ENCODE measurements around the gene PABPC3. TPM values are rescaled to one million over a fixed set of nuclear protein-coding genes. Genes with fewer than 3 reads are reported as not detected.

The PABPC3 gene
- total RNA-seq, 1 experiment from 2014 or later = 0.39 TPM

DNA sequence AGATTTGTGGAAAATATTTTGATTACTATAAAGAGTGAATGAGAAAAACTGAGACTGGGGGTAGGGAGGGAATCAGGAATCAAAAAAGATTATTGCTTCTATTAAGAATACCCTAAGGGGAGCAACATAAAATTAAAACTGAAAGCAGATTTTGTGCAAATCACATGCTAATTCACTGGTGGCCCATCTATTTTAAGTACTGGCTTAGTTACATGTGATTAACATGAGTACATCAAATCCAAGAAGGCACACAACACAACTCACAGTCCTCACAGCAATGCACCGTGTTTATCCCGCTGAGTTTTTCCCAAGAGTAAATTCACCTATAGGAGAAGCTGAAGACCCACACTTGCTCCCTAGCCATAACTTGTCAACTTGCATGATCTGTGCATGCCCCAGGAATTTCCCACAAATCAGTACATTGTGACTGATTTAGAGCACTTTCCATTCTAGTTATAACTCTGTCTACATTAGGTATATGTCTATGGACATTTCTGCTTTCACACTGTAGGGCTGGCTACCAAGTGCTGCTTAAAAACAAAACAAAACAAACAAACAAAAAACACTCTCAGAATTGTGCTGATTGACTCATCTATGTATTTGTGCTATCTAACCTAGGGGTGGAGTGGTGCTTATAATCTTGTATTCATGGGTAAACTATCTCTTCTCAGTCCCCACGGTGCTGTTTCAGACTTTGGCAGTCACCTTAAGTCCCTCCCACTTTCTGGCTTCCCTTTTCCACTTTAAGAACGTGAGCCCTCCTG is 51.9 kb downstream of the PABPC3 start:
- H3K4me3 ChIP-seq = no peak overlapping the region
- H4K20me1 ChIP-seq (ENCODE audit: insufficient read depth) = no peaks in the 10 kb centered on the region
- no peaks in the 10 kb centered on the region for H3K9me2 ChIP-seq (ENCODE audit: insufficient read depth)
- H2AFZ ChIP-seq = no peak overlapping the region
- ChIA-PET POLR2A (ENCODE audit: unreplicated experiment) (no interaction called here), CTCF (no interaction called here)
- H3F3A ChIP-seq (ENCODE audit: insufficient read depth, low read depth) = no peaks in the 10 kb centered on the region
- no peaks in the 10 kb centered on the region for H3K36me3 ChIP-seq (ENCODE audit: low read depth)
- H3K4me1 ChIP-seq (replicated peaks; ENCODE audit: insufficient read depth) = no peaks in the 10 kb centered on the region
- H3K27me3 ChIP-seq (ENCODE audit: insufficient read depth, low read depth) = peaks cover 65% of the 10 kb centered on the region
- DNase-seq = no peak
- intact Hi-C loops (cut with micrococcal nuclease; ENCODE audit: unreplicated experiment) = no loop called here
- peaks cover 1% of the 10 kb centered on the region; the same call in 1 of the 2 replicates for H3K9me3 ChIP-seq (ENCODE audit: insufficient read depth, low read depth)
- BruUV-seq (replicated peaks) = no TSS peak
- no peak overlapping the region for H3K4me2 ChIP-seq
- H3K27ac ChIP-seq = no peak overlapping the region
- TF ChIP-seq, protein P1, sequence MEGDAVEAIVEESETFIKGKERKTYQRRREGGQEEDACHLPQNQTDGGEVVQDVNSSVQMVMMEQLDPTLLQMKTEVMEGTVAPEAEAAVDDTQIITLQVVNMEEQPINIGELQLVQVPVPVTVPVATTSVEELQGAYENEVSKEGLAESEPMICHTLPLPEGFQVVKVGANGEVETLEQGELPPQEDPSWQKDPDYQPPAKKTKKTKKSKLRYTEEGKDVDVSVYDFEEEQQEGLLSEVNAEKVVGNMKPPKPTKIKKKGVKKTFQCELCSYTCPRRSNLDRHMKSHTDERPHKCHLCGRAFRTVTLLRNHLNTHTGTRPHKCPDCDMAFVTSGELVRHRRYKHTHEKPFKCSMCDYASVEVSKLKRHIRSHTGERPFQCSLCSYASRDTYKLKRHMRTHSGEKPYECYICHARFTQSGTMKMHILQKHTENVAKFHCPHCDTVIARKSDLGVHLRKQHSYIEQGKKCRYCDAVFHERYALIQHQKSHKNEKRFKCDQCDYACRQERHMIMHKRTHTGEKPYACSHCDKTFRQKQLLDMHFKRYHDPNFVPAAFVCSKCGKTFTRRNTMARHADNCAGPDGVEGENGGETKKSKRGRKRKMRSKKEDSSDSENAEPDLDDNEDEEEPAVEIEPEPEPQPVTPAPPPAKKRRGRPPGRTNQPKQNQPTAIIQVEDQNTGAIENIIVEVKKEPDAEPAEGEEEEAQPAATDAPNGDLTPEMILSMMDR (conservative IDR thresholded peaks at IDR 0.05) = no peak
- TF ChIP-seq EZH2 (IDR thresholded peaks at IDR 0.05; ENCODE audit: low read depth) = no peak
- no peaks in the 10 kb centered on the region for H3K79me2 ChIP-seq (ENCODE audit: low read depth)

DNA sequence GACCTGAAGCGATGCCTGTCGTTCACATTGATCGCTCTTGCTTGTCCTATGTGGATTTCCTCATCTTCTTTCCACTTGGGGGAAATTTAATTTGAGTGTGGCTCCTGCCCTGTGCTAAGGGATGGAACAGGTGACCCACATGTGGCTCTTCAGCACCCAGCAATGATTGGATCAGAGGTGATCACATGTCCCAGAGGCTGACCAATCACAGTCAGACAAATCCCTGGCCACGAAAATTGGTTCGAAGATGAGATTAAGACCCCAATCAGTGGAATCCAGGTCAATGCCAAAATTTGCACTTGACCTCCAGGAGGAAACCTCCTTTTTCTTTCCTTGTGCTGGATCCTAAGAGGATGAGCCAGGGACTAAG is 52.5 kb downstream of the PABPC3 start:
- Histone ChIP-seq H3K27ac (no peak overlapping the region), H3F3A (ENCODE audit: insufficient read depth, low read depth) (no peaks in the 10 kb centered on the region), H2AFZ (no peak overlapping the region), H3K9me2 (ENCODE audit: insufficient read depth) (no peaks in the 10 kb centered on the region), H3K9me3 (ENCODE audit: insufficient read depth, low read depth) (no peaks in the 10 kb centered on the region), H3K79me2 (ENCODE audit: low read depth) (no peaks in the 10 kb centered on the region), H3K4me2 (no peak overlapping the region), H3K36me3 (ENCODE audit: low read depth) (no peaks in the 10 kb centered on the region), H3K4me1 (replicated peaks; ENCODE audit: insufficient read depth) (no peaks in the 10 kb centered on the region), H3K27me3 (ENCODE audit: insufficient read depth, low read depth) (peaks cover 65% of the 10 kb centered on the region), H4K20me1 (ENCODE audit: insufficient read depth) (no peaks in the 10 kb centered on the region), H3K4me3 (no peak overlapping the region)
- TF ChIP-seq, protein P1 (conservative IDR thresholded peaks at IDR 0.05) = no peak
- no peak for TF ChIP-seq EZH2 (IDR thresholded peaks at IDR 0.05; ENCODE audit: low read depth)
- BruUV-seq (replicated peaks) = no TSS peak
- intact Hi-C loops (cut with micrococcal nuclease; ENCODE audit: unreplicated experiment) = no loop called here
- POLR2A ChIA-PET (ENCODE audit: unreplicated experiment) = no interaction called here
- CTCF ChIA-PET = no interaction called here
- no peak for DNase-seq

Other genes starting within 250 kb of the PABPC3 start
- not detected in 2 replicates for gene AMER2, start 76.2 kb downstream of the PABPC3 start, total RNA-seq (2021)
- 7.7 and 10.8 TPM in 2 replicates for gene MTMR6, start 191.4 kb downstream of the PABPC3 start, total RNA-seq (2021)
- 50.6 and 55.1 TPM in 2 replicates for gene NUP58, start 205.5 kb downstream of the PABPC3 start, total RNA-seq (2021)

Data from PC-9 (cell line).